HCT116 (cell line): ENCODE measurements around the gene GIPC3. TPM values are rescaled to one million over a fixed set of nuclear protein-coding genes. Genes with fewer than 3 reads are reported as not detected.

ENCODE experiments used
- ATAC-seq: fragments of 200-7000 bp; cut with Tn5 transposase; 2 replicates; pipeline ENCODE4 v1.9.1; 2020; ENCODE audit warnings: mild to moderate bottlenecking, moderate library complexity
- BruUV-seq: library from RNA; stranded (reverse); fragments of 400-500 nt; replicated peaks from 2 replicates; lab custom pipeline; 2021; lab: Mats Ljungman, UMichigan
- CTCF ChIA-PET: fragments of 300-600 bp; sonication (Branson Sonifier 250); formaldehyde crosslinking; loops from one replicate; lab custom pipeline; 2021; ENCODE audit warnings: antibody characterized with exemption; lab: Charles Lee
- POLR2A ChIA-PET: fragments of 300-600, 350-600 bp; sonication (Branson Sonifier 250); formaldehyde crosslinking; loops from one replicate; lab custom pipeline; 2021; ENCODE audit warnings: antibody characterized with exemption; lab: Charles Lee
- RAD21 ChIA-PET, 2 experiments: fragments of 300-600 bp; sonication (Branson Sonifier 250); formaldehyde crosslinking; loops; one replicate each; lab custom pipeline; 2023; ENCODE audit warnings: low total read pairs in 2 of 2; ENCODE audit not compliant: uncharacterized antibody in 2 of 2, unreplicated experiment in 2 of 2, low non-redundant PET in 1 of 2; lab: Charles Lee
- DNase-seq: peaks from one replicate; pipeline ENCODE4 v3.0.0-alpha.2; 2010; ENCODE audit warnings: low read depth, low spot score
- H2AFZ ChIP-seq: fragments of 200-600 bp; shearing (Covaris generic), sonication (generic); 2 replicates; pipeline ENCODE4 v1.6.1; 2017; ENCODE audit warnings: low read depth, mixed run types, mixed read lengths, antibody characterized with exemption, low read length; ENCODE audit not compliant: poor library complexity, severe bottlenecking
- H3K27ac ChIP-seq: 2 replicates; pipeline ENCODE4 v1.5.1; 2012; ENCODE audit warnings: low read depth, low read length
- H3K27me3 ChIP-seq: fragments of 200-600 bp; sonication (generic); 2 replicates; pipeline ENCODE4 v1.6.1; 2016; ENCODE audit warnings: mixed run types, low read length, mixed read lengths; ENCODE audit not compliant: insufficient read depth
- H3K36me3 ChIP-seq, 2 experiments: fragments of 200-500 bp in 1 of 2; fragments of 200-600 bp in 1 of 2; sonication (Bioruptor generic) in 1 of 2; sonication (generic) in 1 of 2; 2 replicates each; pipeline versions ENCODE4 v1.5.1 to v1.6.1; 2014 to 2016; ENCODE audit warnings: low read length in 2 of 2, inconsistent platforms in 1 of 2, mixed read lengths in 1 of 2, mixed run types in 1 of 2; ENCODE audit not compliant: insufficient read depth in 2 of 2, control insufficient read depth in 1 of 2
- H3K4me1 ChIP-seq, 2 experiments: fragments of 200-600 bp in 1 of 2; sonication (generic) in 1 of 2; 2 replicates each; pipeline versions ENCODE4 v1.5.1 to v1.6.1; 2012 to 2017; ENCODE audit warnings: low read length in 2 of 2, inconsistent platforms in 1 of 2, mild to moderate bottlenecking in 1 of 2, mixed read lengths in 1 of 2, mixed run types in 1 of 2, moderate library complexity in 1 of 2; ENCODE audit not compliant: insufficient read depth in 2 of 2, control insufficient read depth in 1 of 2
- H3K4me2 ChIP-seq: fragments of 200-600 bp; sonication (generic); 2 replicates; pipeline ENCODE4 v1.6.1; 2017; ENCODE audit warnings: mixed run types, low read length, mixed read lengths
- H3K4me3 ChIP-seq, 2 experiments: fragments of 200-600 bp in 1 of 2; sonication (generic) in 1 of 2; replicated peaks in 1 of 2; 2 replicates each; pipeline ENCODE4 v1.5.1; 2011 to 2016; ENCODE audit warnings: low read length in 2 of 2, control low read depth in 1 of 2, low read depth in 1 of 2, mild to moderate bottlenecking in 1 of 2, mixed read lengths in 1 of 2, mixed run types in 1 of 2
- H3K79me2 ChIP-seq: fragments of 200-600 bp; sonication (generic); 2 replicates; pipeline ENCODE4 v1.6.1; 2017; ENCODE audit warnings: mild to moderate bottlenecking, mixed run types, low read length, moderate library complexity, mixed read lengths; ENCODE audit not compliant: insufficient read depth
- H3K9ac ChIP-seq: fragments of 200-600 bp; sonication (generic); 2 replicates; pipeline ENCODE4 v1.6.1; 2016; ENCODE audit warnings: low read length, mixed read lengths
- H3K9me2 ChIP-seq: fragments of 200-600 bp; sonication (generic), shearing (Covaris generic); 2 replicates; pipeline ENCODE4 v1.6.1; 2017; ENCODE audit warnings: mixed run types, mild to moderate bottlenecking, moderate library complexity; ENCODE audit not compliant: insufficient read depth
- H3K9me3 ChIP-seq, 2 experiments: fragments of 200-500 bp in 1 of 2; fragments of 200-600 bp in 1 of 2; sonication (Bioruptor generic) in 1 of 2; sonication (generic) in 1 of 2; 2 replicates each; pipeline ENCODE4 v1.6.1; 2014 to 2017; ENCODE audit warnings: low read length in 2 of 2, mixed read lengths in 2 of 2, inconsistent platforms in 1 of 2, low read depth in 1 of 2, mild to moderate bottlenecking in 1 of 2, mixed run types in 1 of 2, moderate library complexity in 1 of 2; ENCODE audit not compliant: control insufficient read depth in 1 of 2, insufficient read depth in 1 of 2
- H4K20me1 ChIP-seq: fragments of 200-600 bp; sonication (generic), shearing (Covaris generic); 2 replicates; pipeline ENCODE4 v1.6.1; 2017; ENCODE audit warnings: mixed run types, mild to moderate bottlenecking, moderate library complexity; ENCODE audit not compliant: insufficient read depth
- CBX3 ChIP-seq: IDR thresholded peaks from 2 replicates; pipeline ENCODE4 v1.6.1; 2012; ENCODE audit warnings: low read depth
- CEBPB ChIP-seq: IDR thresholded peaks from 2 replicates; pipeline ENCODE4 v1.6.1; 2012; ENCODE audit warnings: low read depth
- EGR1 ChIP-seq: IDR thresholded peaks from 2 replicates; pipeline ENCODE4 v1.6.1; 2012; ENCODE audit warnings: low read depth
- EZH2 ChIP-seq: fragments of 200-600 bp; sonication (generic); IDR thresholded peaks from 2 replicates; pipeline ENCODE4 v1.6.1; 2017; ENCODE audit warnings: antibody characterized with exemption, mixed run types
- FOSL1 ChIP-seq: IDR thresholded peaks from 2 replicates; pipeline ENCODE4 v1.6.1; 2012; ENCODE audit warnings: low read depth
- JUND ChIP-seq: IDR thresholded peaks from 2 replicates; pipeline ENCODE4 v1.6.1; 2012
- POLR2A ChIP-seq: IDR thresholded peaks from 2 replicates; pipeline ENCODE4 v1.7.0; 2011; ENCODE audit warnings: borderline replicate concordance; ENCODE audit not compliant: insufficient read depth, insufficient read length; ENCODE audit errors: extremely low read depth
- POLR2AphosphoS5 ChIP-seq: IDR thresholded peaks from 2 replicates; pipeline ENCODE4 v1.6.1; 2011; ENCODE audit warnings: mild to moderate bottlenecking, low read depth, low read length, moderate library complexity
- SIN3A ChIP-seq: IDR thresholded peaks from 2 replicates; pipeline ENCODE4 v1.6.1; 2012; ENCODE audit warnings: low read depth
- SP1 ChIP-seq: IDR thresholded peaks from 2 replicates; pipeline ENCODE4 v1.6.1; 2012; ENCODE audit warnings: low read depth
- SRF ChIP-seq: IDR thresholded peaks from 2 replicates; pipeline ENCODE4 v1.6.1; 2012; ENCODE audit warnings: low read depth
- TCF7L2 ChIP-seq: IDR thresholded peaks from 2 replicates; pipeline ENCODE4 v1.7.0; 2011; ENCODE audit warnings: borderline replicate concordance, inconsistent platforms; ENCODE audit not compliant: insufficient read depth, insufficient read length; ENCODE audit errors: extremely low read depth
- ZFX ChIP-seq: fragments of 450-650 bp; IDR thresholded peaks from 2 replicates; pipeline ENCODE4 v1.6.1; 2017
- ZNF274 ChIP-seq: fragments of 200-500 bp; sonication (Bioruptor generic); IDR thresholded peaks from 2 replicates; pipeline ENCODE4 v1.6.1; 2014; ENCODE audit warnings: mild to moderate bottlenecking, low read depth, low read length, inconsistent platforms
- intact Hi-C: fragments of 100-400 bp; cut with micrococcal nuclease; formaldehyde crosslinking; loops from 2 replicates; pipeline ENCODE4 v1.10.0; 2022
- total RNA-seq: library from RNA; stranded (reverse); gene quantifications from one replicate; pipeline ENCODE4 v1.2.1, GENCODE V29; 2021; ENCODE audit not compliant: unreplicated experiment
- TF ChIP-seq, protein P1 (sequence below): IDR thresholded peaks from 2 replicates; pipeline ENCODE4 v1.6.1; 2012
- TF ChIP-seq, protein P2 (sequence below), 3 experiments: fragments of 200-600 bp in 1 of 3; sonication (generic) in 1 of 3; IDR thresholded peaks in 2 of 3; conservative IDR thresholded peaks in 1 of 3; 2 replicates each; pipeline ENCODE4 v1.5.1; 2012 to 2017; ENCODE audit warnings: low read depth in 2 of 3, low read length in 2 of 3, antibody characterized with exemption in 1 of 3, borderline replicate concordance in 1 of 3, control low read depth in 1 of 3, mild to moderate bottlenecking in 1 of 3, mixed read lengths in 1 of 3, mixed run types in 1 of 3, moderate library complexity in 1 of 3; ENCODE audit not compliant: insufficient read depth in 1 of 3
- TF ChIP-seq, protein P3 (sequence below): IDR thresholded peaks from 2 replicates; pipeline ENCODE4 v1.6.1; 2011; ENCODE audit warnings: mild to moderate bottlenecking, low read length, moderate library complexity; ENCODE audit not compliant: insufficient replicate concordance; ENCODE audit errors: extremely low read depth

GIPC3 gene
- total RNA-seq, 1 experiment from 2014 or later: not detected

DNA sequence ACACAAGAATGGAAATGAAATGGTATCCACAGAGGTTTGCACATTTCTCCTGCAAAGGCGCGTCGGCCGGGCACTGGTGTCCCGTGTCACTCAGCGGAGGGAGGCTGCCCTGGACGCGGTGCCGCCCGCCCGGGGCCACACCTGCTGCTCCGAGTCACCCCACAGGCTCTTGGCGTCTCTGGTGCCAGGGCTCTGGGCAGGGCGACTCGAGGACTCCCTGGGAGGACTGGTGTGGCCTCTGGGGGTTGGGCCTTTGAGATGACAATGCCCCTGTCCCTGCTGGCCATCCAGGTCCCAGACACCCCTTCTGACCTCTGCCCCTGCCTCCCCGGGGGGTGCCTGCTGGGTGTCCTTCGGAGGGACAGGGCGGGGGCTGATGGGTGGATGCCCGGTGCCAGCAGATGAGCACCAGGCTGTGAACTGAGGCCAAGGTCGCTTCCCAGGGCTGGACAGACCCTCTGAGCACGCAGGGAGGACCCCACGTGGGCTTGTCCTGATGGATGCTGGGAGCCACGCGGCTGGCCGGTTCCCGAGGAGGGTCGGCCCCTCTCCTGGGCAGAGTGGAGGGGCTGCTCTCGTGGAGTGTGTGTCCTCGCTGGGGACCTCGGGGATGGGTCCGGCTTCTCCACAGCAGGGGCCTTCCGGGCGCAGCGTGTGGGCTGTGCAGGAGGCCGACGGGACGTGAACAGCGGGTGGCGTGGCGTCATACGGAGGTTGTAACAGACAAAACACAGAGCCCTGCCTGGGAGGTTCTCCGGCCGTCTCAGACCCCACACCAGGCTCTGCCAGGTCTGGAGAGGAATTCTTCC lies 46.0 kb downstream of the GIPC3 start:
- no peak for DNase-seq
- intact Hi-C loops: no loop called here
- no peak for ATAC-seq
- Histone ChIP-seq H3K36me3 (no peaks in the 10 kb centered on the region; a peak in 1 of 4 replicates), H4K20me1 (peaks cover under 1% of the 10 kb centered on the region; the same call in 1 of the 2 replicates), H3K79me2 (peaks cover 3% of the 10 kb centered on the region), H3K9me2 (no peaks in the 10 kb centered on the region), H3K4me1 (peaks cover 0 to 9% of the 10 kb centered on the region in 2 experiments; a peak in 2 of 4 replicates), H3K4me3 (no peak overlapping the region), H2AFZ (no peak overlapping the region), H3K9ac (no peak overlapping the region), H3K27ac (no peak overlapping the region)
- POLR2A ChIA-PET: no interaction called here
- BruUV-seq: no TSS peak
- TF ChIP-seq, protein P1, sequence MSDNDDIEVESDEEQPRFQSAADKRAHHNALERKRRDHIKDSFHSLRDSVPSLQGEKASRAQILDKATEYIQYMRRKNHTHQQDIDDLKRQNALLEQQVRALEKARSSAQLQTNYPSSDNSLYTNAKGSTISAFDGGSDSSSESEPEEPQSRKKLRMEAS: no peak
- no peak for TF ChIP-seq FOSL1
- TF ChIP-seq, protein P2, sequence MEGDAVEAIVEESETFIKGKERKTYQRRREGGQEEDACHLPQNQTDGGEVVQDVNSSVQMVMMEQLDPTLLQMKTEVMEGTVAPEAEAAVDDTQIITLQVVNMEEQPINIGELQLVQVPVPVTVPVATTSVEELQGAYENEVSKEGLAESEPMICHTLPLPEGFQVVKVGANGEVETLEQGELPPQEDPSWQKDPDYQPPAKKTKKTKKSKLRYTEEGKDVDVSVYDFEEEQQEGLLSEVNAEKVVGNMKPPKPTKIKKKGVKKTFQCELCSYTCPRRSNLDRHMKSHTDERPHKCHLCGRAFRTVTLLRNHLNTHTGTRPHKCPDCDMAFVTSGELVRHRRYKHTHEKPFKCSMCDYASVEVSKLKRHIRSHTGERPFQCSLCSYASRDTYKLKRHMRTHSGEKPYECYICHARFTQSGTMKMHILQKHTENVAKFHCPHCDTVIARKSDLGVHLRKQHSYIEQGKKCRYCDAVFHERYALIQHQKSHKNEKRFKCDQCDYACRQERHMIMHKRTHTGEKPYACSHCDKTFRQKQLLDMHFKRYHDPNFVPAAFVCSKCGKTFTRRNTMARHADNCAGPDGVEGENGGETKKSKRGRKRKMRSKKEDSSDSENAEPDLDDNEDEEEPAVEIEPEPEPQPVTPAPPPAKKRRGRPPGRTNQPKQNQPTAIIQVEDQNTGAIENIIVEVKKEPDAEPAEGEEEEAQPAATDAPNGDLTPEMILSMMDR (IDR thresholded peaks at IDR 0.05 in 2 of 3, conservative IDR thresholded peaks at IDR 0.05 in 1 of 3; ENCODE audit: borderline replicate concordance in 1 of 3, insufficient read depth in 1 of 3, low read depth in 2 of 3, low read length in 2 of 3): no peak
- no peak for TF ChIP-seq EZH2
- TF ChIP-seq SRF: no peak
- TF ChIP-seq ZFX: no peak
- no peak for TF ChIP-seq CEBPB
- no peak for TF ChIP-seq TCF7L2
- no peak for TF ChIP-seq ZNF274
- no peak for TF ChIP-seq JUND
- TF ChIP-seq EGR1: no peak
- no peak for TF ChIP-seq POLR2AphosphoS5
- TF ChIP-seq SP1: no peak
- TF ChIP-seq, protein P3, sequence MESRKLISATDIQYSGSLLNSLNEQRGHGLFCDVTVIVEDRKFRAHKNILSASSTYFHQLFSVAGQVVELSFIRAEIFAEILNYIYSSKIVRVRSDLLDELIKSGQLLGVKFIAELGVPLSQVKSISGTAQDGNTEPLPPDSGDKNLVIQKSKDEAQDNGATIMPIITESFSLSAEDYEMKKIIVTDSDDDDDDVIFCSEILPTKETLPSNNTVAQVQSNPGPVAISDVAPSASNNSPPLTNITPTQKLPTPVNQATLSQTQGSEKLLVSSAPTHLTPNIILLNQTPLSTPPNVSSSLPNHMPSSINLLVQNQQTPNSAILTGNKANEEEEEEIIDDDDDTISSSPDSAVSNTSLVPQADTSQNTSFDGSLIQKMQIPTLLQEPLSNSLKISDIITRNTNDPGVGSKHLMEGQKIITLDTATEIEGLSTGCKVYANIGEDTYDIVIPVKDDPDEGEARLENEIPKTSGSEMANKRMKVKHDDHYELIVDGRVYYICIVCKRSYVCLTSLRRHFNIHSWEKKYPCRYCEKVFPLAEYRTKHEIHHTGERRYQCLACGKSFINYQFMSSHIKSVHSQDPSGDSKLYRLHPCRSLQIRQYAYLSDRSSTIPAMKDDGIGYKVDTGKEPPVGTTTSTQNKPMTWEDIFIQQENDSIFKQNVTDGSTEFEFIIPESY: no peak
- TF ChIP-seq SIN3A: no peak
- TF ChIP-seq POLR2A: no peak
- no peak for TF ChIP-seq CBX3
- TF ChIP-seq, all 23 proteins: peak for 0
- Histone ChIP-seq H3K4me2 (no peak overlapping the region), H3K27me3 (no peaks in the 10 kb centered on the region), H3K9me3 (no peaks in the 10 kb centered on the region)
- RAD21 ChIA-PET: no interaction called here
- CTCF ChIA-PET: interaction anchor here (0.9 kb wide), 1 partner anchor 190 kb away, joined by 4 read pairs; no protein-coding TSS in a partner anchor
